Fibroblast of skin of abdomen (primary cell): ENCODE measurements around the gene EFCAB12.
"Not testable (repeated sequence)": the region's sequence is repeated elsewhere in the genome, so short reads cannot be mapped to it uniquely, and the experiment has no call there.

Experiments
- DNase-seq: peaks from one replicate; pipeline ENCODE4 v3.0.0-alpha.2; 2013

EFCAB12 gene

GRCh38 chr3:129365296-129366136 lies 62.9 kb downstream of the EFCAB12 start:
- no peak for DNase-seq

- not testable (repeated sequence) for DNase-seq
Measured at GRCh38 chr3:129364811-129365210, 63.6 kb downstream of the EFCAB12 start.

- DNase-seq = not testable (repeated sequence)
Measured at GRCh38 chr3:129363356-129363755, 65.1 kb downstream of the EFCAB12 start.

- DNase-seq = no peak
Measured at GRCh38 chr3:129360705-129361460, 67.6 kb downstream of the EFCAB12 start.

- no peak for DNase-seq
Measured at GRCh38 chr3:129360171-129360611, 68.2 kb downstream of the EFCAB12 start.

GRCh38 chr3:129358772-129359371 lies 69.6 kb downstream of the EFCAB12 start:
- DNase-seq = peak; percentile 39

GRCh38 chr3:129358177-129358771 lies 70.2 kb downstream of the EFCAB12 start:
- DNase-seq = no peak

- DNase-seq = no peak
Measured at GRCh38 chr3:129357616-129358015, 70.8 kb downstream of the EFCAB12 start.

- no peak for DNase-seq
Measured at GRCh38 chr3:129356756-129357425, 71.5 kb downstream of the EFCAB12 start.

GRCh38 chr3:129353589-129353941 lies 74.9 kb downstream of the EFCAB12 start:
- DNase-seq = no peak

- DNase-seq = no peak
Measured at GRCh38 chr3:129352650-129353588, 75.5 kb downstream of the EFCAB12 start.

- DNase-seq = no peak
Measured at GRCh38 chr3:129352045-129352444, 76.4 kb downstream of the EFCAB12 start.
